Measurements from ENCODE around the gene TCF7L2. TPM values are rescaled to one million over a fixed set of nuclear protein-coding genes. Genes with fewer than 3 reads are reported as not detected.

The TCF7L2 gene
- total RNA-seq, 4 donors from 2014 or later: 12.7 to 59.9 (median 16.1) TPM

- Histone ChIP-seq H3K36me3 (no peaks in the 10 kb centered on the region), H3K9me3 (no peaks in the 10 kb centered on the region), H3K27me3 (no peaks in the 10 kb centered on the region), H3K4me3 (no peak overlapping the region), H3K4me1 (peaks cover 12 to 33% of the 10 kb centered on the region in 2 donors), H3K27ac (peak overlapping the region; percentile 47 to 64)
- no peak for TF ChIP-seq CTCF (IDR thresholded peaks at IDR 0.05)
- TF ChIP-seq POLR2A (IDR thresholded peaks at IDR 0.05): no peak
- intact Hi-C loops (cut with DNase I; ENCODE audit: low total_unique reads): no loop called here
- no peak for DNase-seq
Measured at GRCh38 chr10:113001599-113002448, 51.8 kb downstream of the TCF7L2 start.

DNA sequence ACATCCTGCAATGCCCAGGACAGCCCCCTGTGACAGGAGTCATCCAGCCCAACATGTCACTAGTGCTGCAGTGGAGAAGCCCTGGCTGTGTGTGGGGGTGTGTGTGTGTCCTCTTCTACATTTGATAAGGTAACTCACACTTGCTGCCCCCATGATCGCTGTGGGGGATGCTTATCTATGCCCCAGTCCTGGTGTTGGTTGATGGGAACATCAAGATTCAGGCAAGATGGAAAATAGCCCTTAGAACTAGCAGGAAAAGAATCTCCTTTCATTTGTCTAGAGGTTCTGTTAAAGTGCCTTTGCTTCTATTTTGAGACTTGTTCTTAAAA, 52.4 kb downstream of the TCF7L2 start:
- DNase-seq: no peak
- Histone ChIP-seq H3K4me1 (peaks cover 12 to 38% of the 10 kb centered on the region in 2 donors), H3K27me3 (no peaks in the 10 kb centered on the region), H3K27ac (peak overlapping the region; percentile 47 to 64), H3K4me3 (no peak overlapping the region), H3K9me3 (no peaks in the 10 kb centered on the region), H3K36me3 (no peaks in the 10 kb centered on the region)
- intact Hi-C loops (cut with DNase I; ENCODE audit: low total_unique reads): no loop called here
- TF ChIP-seq POLR2A (IDR thresholded peaks at IDR 0.05) (no peak), CTCF (IDR thresholded peaks at IDR 0.05) (no peak)

- intact Hi-C loops (cut with DNase I; ENCODE audit: low total_unique reads): no loop called here
- Histone ChIP-seq H3K9me3 (no peaks in the 10 kb centered on the region), H3K4me1 (peaks cover 12 to 38% of the 10 kb centered on the region in 2 donors), H3K36me3 (no peaks in the 10 kb centered on the region), H3K27me3 (no peaks in the 10 kb centered on the region), H3K4me3 (no peak overlapping the region), H3K27ac (no peak overlapping the region)
- no peak for TF ChIP-seq CTCF (IDR thresholded peaks at IDR 0.05)
- no peak for TF ChIP-seq POLR2A (IDR thresholded peaks at IDR 0.05)
- no peak for DNase-seq
Measured at GRCh38 chr10:113003052-113003451, 53.0 kb downstream of the TCF7L2 start.

GRCh38 chr10:113004069-113004618, 54.1 kb downstream of the TCF7L2 start:
- intact Hi-C loops (cut with DNase I; ENCODE audit: low total_unique reads): no loop called here

More at GRCh38 chr10:113004069-113004618, 54.1 kb downstream of the TCF7L2 start:
- Histone ChIP-seq H3K27me3 (no peaks in the 10 kb centered on the region), H3K4me3 (no peak overlapping the region), H3K4me1 (peaks cover 12 to 38% of the 10 kb centered on the region in 2 donors), H3K36me3 (no peaks in the 10 kb centered on the region), H3K27ac (no peak overlapping the region), H3K9me3 (no peaks in the 10 kb centered on the region)
- TF ChIP-seq POLR2A (IDR thresholded peaks at IDR 0.05): no peak
- TF ChIP-seq CTCF (IDR thresholded peaks at IDR 0.05): no peak
- no peak for DNase-seq
